Motor neuron (in vitro differentiated cells): ENCODE measurements around the gene HYAL2. TPM values are rescaled to one million over a fixed set of nuclear protein-coding genes. Genes with fewer than 3 reads are reported as not detected.
A peak's percentile ranks its signal among the peaks of the same experiment; 100 is the strongest.

ENCODE experiments used
- ATAC-seq, 8 experiments: fragments of 200-7000 bp; cut with Tn5 transposase; replicated peaks in 6 of 8; 2 replicates each; pipeline ENCODE4 v1.8.0; 2021; ENCODE audit warnings: mild to moderate bottlenecking in 8 of 8, moderate library complexity in 8 of 8
- H3K27ac ChIP-seq, 2 donors: fragments of 250-450 bp; sonication (Bioruptor Pico); 2 replicates each; pipeline ENCODE4 v1.9.0; 2021; ENCODE audit warnings: antibody characterized with exemption in 2 of 2, mild to moderate bottlenecking in 2 of 2, moderate library complexity in 1 of 2
- H3K4me1 ChIP-seq, 2 donors: fragments of 250-450 bp; sonication (Bioruptor Pico); replicated peaks in 1 of 2; 2 replicates each; pipeline ENCODE4 v1.6.1; 2021; ENCODE audit warnings: antibody characterized with exemption in 2 of 2, mild to moderate bottlenecking in 2 of 2, moderate library complexity in 1 of 2
- H3K4me3 ChIP-seq, 5 donors: fragments of 250-450 bp; sonication (Bioruptor Pico); 2 replicates each; pipeline ENCODE4 v1.9.0; 2021; ENCODE audit warnings: antibody characterized with exemption in 5 of 5, mild to moderate bottlenecking in 5 of 5, moderate library complexity in 4 of 5
- WGBS, 10 experiments: fragments of 450-650 bp; shearing (Covaris generic); methylation state at CpG; one replicate each; pipeline ENCODE4 v1.0.0; 2022; 5-methylcytosine and 5-hydroxymethylcytosine counted together
- in situ Hi-C, 9 experiments: fragments of 400-800 bp; cut with MboI; loops; one replicate each; pipeline ENCODE4 v1.15.0; 2021; ENCODE audit warnings: low sequenced_read_pairs in 9 of 9, low pct_unique_long_range_greater_than_20kb in 2 of 9; ENCODE audit not compliant: unreplicated experiment in 9 of 9
- total RNA-seq, 8 experiments: library from RNA; unstranded; fragments of 300-600 nt; gene quantifications; 2 replicates each; pipeline versions ENCODE4 v1.2.3 to v1.2.4, GENCODE V29; 2022

The HYAL2 gene
- total RNA-seq, 8 experiments from 2014 or later: 18.9 to 44.3 (median 27.0) TPM

GRCh38 chr3:50356553-50356952 is 34.0 kb upstream of the HYAL2 start:
- peak in 2 of 8 experiments; percentile 6 to 8 for ATAC-seq
- Histone ChIP-seq H3K4me1 (peaks cover 27 to 33% of the 10 kb centered on the region in 2 donors), H3K27ac (no peak overlapping the region), H3K4me3 (peak overlapping the region in 4 of 5 donors; percentile 7 to 67 (median 64))
- WGBS, 10 experiments: 0 to 93% (median 79%) methylated on average over 1 to 3 of the region's 5 CpGs; no CpG with 5 or more reads in 6 of the 10 experiments
- in situ Hi-C loops: no loop called here

GRCh38 chr3:50355829-50356552 is 33.4 kb upstream of the HYAL2 start:
- peak overlapping the region in 4 of 5 donors; percentile 7 to 67 (median 64) for H3K4me3 ChIP-seq
- 57 to 100% (median 77%) methylated on average over 1 to 4 of the region's 5 CpGs; no CpG with 5 or more reads in 4 of the 10 experiments for WGBS, 10 experiments
- H3K27ac ChIP-seq: no peak overlapping the region
- H3K4me1 ChIP-seq: peaks cover 31 to 36% of the 10 kb centered on the region in 2 donors
- no peak for ATAC-seq
- in situ Hi-C loops: no loop called here

DNA sequence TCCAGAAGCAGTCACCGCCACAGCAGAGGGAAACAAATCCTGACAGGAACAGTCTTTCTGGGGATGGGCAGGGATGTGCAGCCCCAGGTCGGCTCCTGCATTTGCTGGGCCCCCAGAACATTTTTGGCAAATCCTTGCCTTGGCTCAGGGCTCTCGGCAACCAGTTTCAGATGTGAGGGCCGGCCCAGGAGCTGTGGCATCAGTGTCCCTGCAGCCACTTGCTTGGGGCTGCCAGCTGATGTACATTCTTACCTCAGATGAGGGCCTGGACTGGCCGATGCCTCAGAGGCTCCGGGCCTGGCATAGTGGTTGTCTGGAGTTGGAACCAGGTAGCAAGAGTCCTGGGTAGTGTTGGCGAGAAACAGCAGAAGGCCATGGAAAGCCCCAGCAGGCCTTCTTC is 32.3 kb upstream of the HYAL2 start:
- no peak overlapping the region for H3K4me3 ChIP-seq
- in situ Hi-C loops: no loop called here
- ATAC-seq: no peak
- WGBS, 10 experiments: 50 to 100% (median 96%) methylated on average over 1 to 3 of the region's 7 CpGs; no CpG with 5 or more reads in 6 of the 10 experiments
- no peak overlapping the region for H3K27ac ChIP-seq
- peaks cover 33 to 36% of the 10 kb centered on the region in 2 donors for H3K4me1 ChIP-seq

GRCh38 chr3:50354186-50354764 is 31.7 kb upstream of the HYAL2 start:
- in situ Hi-C loops: no loop called here
- 72 to 100% (median 82%) methylated on average over 1 to 3 of the region's 5 CpGs; no CpG with 5 or more reads in 7 of the 10 experiments for WGBS, 10 experiments
- no peak overlapping the region for H3K27ac ChIP-seq
- no peak for ATAC-seq
- H3K4me1 ChIP-seq: peaks cover 38 to 42% of the 10 kb centered on the region in 2 donors
- no peak overlapping the region for H3K4me3 ChIP-seq

GRCh38 chr3:50353245-50354004 is 30.9 kb upstream of the HYAL2 start:
- ATAC-seq: no peak
- Histone ChIP-seq H3K4me3 (no peak overlapping the region), H3K27ac (no peak overlapping the region), H3K4me1 (peaks cover 40 to 43% of the 10 kb centered on the region in 2 donors)
- in situ Hi-C loops: no loop called here
- 37 to 100% (median 93%) methylated on average over 1 to 7 of the region's 12 CpGs; no CpG with 5 or more reads in 4 of the 10 experiments for WGBS, 10 experiments

DNA sequence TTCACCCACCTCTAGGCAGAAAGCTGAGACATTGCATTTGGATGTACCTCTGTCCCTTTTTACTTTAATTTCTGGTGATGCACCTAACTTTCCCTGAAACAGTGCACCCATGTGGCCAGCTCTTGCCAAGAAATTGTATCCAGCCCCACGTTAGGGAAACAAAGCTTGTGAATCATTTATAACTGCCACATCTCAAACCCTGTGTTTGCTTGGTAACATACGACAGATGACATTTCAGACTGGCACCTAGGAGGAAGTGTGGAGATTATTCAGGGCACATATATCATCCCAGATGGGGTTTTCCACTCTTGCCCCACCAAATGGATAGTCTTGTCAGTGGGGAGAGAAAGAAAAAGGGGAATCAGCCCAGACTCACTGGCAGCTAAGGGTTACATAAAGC is 30.2 kb upstream of the HYAL2 start:
- 0 to 56% (median 13%) methylated on average over 1 to 2 of the region's 2 CpGs; no CpG with 5 or more reads in 3 of the 10 experiments for WGBS, 10 experiments
- ATAC-seq: no peak
- Histone ChIP-seq H3K27ac (no peak overlapping the region), H3K4me1 (peaks cover 36 to 37% of the 10 kb centered on the region in 2 donors), H3K4me3 (no peak overlapping the region)
- in situ Hi-C loops: no loop called here

- WGBS, 10 experiments: 27 to 90% (median 60%) methylated on average over 2 to 8 of the region's 11 CpGs; no CpG with 5 or more reads in 5 of the 10 experiments
- in situ Hi-C loops: no loop called here
- Histone ChIP-seq H3K4me1 (peaks cover 24 to 27% of the 10 kb centered on the region in 2 donors), H3K4me3 (peak overlapping the region; percentile 70 to 85 (median 73)), H3K27ac (peak overlapping the region; percentile 97 to 98)
- ATAC-seq: peak in 1 of 8 experiments; percentile 1
Observed at GRCh38 chr3:50351323-50351697, 28.8 kb upstream of the HYAL2 start.

DNA sequence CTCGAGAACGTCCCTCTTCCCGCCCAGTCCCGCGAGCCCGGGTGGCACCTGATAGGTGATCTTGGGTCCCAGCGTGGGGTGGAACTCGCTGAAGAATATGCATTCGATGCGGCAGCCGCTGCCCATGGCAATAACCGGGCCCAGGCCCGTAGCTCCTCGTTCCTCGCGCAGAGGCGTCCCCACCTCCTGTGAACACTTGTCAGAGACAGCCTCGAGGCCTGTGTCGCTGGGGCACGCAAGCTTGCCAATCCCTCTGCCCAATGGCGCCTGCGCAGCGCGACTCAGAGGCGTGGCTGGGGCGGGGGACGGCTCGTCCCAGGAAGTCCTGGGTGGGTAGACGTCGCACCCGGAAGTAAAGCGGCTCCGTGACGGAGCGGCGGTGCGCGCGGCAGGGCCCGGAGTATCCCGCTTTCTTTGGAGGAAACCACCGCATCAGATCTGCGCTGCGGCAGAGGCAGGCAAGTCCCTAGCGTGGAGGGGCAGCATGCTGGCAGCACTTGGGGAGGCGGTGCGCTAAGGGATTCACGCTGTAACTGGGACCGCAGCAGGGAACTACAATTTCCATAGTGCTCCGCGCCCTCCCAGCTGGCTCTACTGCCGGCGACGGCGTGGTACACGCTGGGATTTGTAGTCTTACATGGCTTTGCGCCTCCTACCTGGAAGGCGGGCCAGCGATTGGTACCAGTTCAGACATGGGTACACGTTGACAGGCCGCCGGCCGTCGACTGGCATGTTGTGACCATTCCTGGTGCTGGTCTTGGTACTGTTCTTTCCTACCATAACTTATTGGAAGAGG is 28.2 kb upstream of the HYAL2 start, which contains the start of the genes CYB561D2 and NPRL2:
Gene CYB561D2, plus strand, starts transcription at position 336 of the 796 bp plus-strand sequence. CDS start 572 bp downstream, outside the sequence.
Gene NPRL2, minus strand, starts transcription at position 249 of the 796 bp plus-strand sequence. Its CDS starts 123 bp downstream, at position 126.
- ATAC-seq: peak; percentile 85 to 94 (median 87)
- Histone ChIP-seq H3K4me1 (peaks cover 20 to 25% of the 10 kb centered on the region in 2 donors), H3K4me3 (peak within 1 kb of the TSS; percentile 70 to 85 (median 73)), H3K27ac (peak within 1 kb of the TSS; percentile 97 to 98)
- in situ Hi-C loops: no loop called here
- 0 to 3% (median 0%) methylated on average over 6 to 44 of the region's 64 CpGs; no CpG with 5 or more reads in 4 of the 10 experiments for WGBS, 10 experiments

GRCh38 chr3:50350213-50350526 is 27.6 kb upstream of the HYAL2 start:
- H3K27ac ChIP-seq: peak overlapping the region; percentile 97 to 98
- 0 to 37% (median 8%) methylated on average over 1 to 7 of the region's 7 CpGs; no CpG with 5 or more reads in 2 of the 10 experiments for WGBS, 10 experiments
- in situ Hi-C loops: no loop called here

GRCh38 chr3:50347187-50347813 is 24.8 kb upstream of the HYAL2 start:
- WGBS, 10 experiments: 0 to 11% (median 2%) methylated on average over 1 to 11 of the region's 14 CpGs; no CpG with 5 or more reads in 2 of the 10 experiments
- in situ Hi-C loops: loop anchor here in 3 of 9 experiments (10.0 kb wide), 2 partner anchors 198 to 208 kb away; no protein-coding TSS in a partner anchor
- no peak overlapping the region for H3K27ac ChIP-seq
- no peak overlapping the region for H3K4me3 ChIP-seq
- H3K4me1 ChIP-seq: peaks cover 22 to 31% of the 10 kb centered on the region in 2 donors
- peak in 6 of 8 experiments; percentile 3 to 16 (median 4) for ATAC-seq

More at GRCh38 chr3:50350213-50350526, 27.6 kb upstream of the HYAL2 start:
- peak overlapping the region; percentile 70 to 85 (median 73) for H3K4me3 ChIP-seq
- no peak for ATAC-seq
- H3K4me1 ChIP-seq: peaks cover 22 to 30% of the 10 kb centered on the region in 2 donors

DNA sequence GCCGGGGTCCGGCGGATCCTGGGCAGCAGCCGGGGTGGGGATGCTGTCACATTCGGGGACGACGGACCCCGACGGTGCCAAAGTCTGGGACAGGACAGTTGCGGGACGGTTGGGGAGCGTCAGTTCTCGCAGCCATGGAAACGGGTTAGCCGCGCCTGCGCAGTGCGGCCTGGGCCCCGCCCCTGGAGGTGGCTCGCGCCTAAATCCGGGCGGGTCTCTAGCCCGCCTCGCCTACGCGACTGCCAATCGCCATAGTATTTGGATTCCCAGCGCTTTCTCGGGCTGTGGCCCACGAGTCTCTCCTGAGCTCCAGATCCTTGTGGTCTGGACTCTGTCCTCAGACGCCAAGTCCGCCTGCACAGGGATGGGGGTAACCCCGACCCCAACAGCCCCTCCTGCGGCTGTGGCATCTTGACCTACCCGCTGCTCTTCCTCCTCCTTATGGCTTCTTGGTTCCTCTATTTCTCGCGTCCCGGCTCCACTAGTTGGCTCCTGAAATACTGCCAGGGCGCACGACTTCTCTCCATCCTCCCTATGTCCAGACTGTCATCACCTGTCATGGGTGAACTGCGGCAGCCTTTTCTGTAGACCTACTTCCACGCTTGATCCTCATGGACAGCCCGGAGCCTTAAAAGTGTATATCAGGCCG is 23.2 kb upstream of the HYAL2 start, which contains the start of gene ZMYND10:
Gene ZMYND10, minus strand, starts transcription at position 147 of the 649 bp plus-strand sequence. CDS start 153 bp downstream, outside the sequence.
- Histone ChIP-seq H3K4me3 (peak within 1 kb of the TSS; percentile 11 to 32 (median 27)), H3K4me1 (peaks cover 17 to 24% of the 10 kb centered on the region in 2 donors), H3K27ac (no peak within 1 kb of the TSS)
- WGBS, 10 experiments: 0 to 57% (median 10%) methylated on average over 1 to 17 of the region's 45 CpGs; no CpG with 5 or more reads in 3 of the 10 experiments
- ATAC-seq: peak; percentile 11 to 56 (median 22)
- in situ Hi-C loops: loop anchor here in 3 of 9 experiments (10.0 kb wide), 2 partner anchors 199 to 209 kb away; no protein-coding TSS in a partner anchor
